ENCODE data around the gene GFY. TPM values are rescaled to one million over a fixed set of nuclear protein-coding genes. Genes with fewer than 3 reads are reported as not detected.
A peak's percentile ranks its signal among the peaks of the same experiment; 100 is the strongest.

GFY gene
- total and polyA plus RNA-seq, 2 experiments from 2014 or later, result not detected

- Histone ChIP-seq H3K9me2 (ENCODE audit: insufficient read depth) (no peaks in the 10 kb centered on the region), H3K4me2 (ENCODE audit: unreplicated experiment) (peak within 1 kb of the TSS; percentile 95), H3K27me3 (replicated peaks; ENCODE audit: insufficient read depth) (no peaks in the 10 kb centered on the region), H3K9me3 (ENCODE audit: low read depth) (no peaks in the 10 kb centered on the region), H3K36me3 (ENCODE audit: low read depth) (no peaks in the 10 kb centered on the region), H3K4me3 (peak within 1 kb of the TSS; percentile 99), H4K20me1 (ENCODE audit: insufficient read depth) (no peaks in the 10 kb centered on the region), H3F3A (ENCODE audit: insufficient read depth) (no peaks in the 10 kb centered on the region), H3K9ac (peak within 1 kb of the TSS; percentile 92), H3K27ac (no peak within 1 kb of the TSS), H2AFZ (peak within 1 kb of the TSS; percentile 96), H3K79me2 (ENCODE audit: insufficient read depth) (no peaks in the 10 kb centered on the region), H3K4me1 (ENCODE audit: insufficient read depth) (peaks cover 4% of the 10 kb centered on the region)
- 1 to 2% methylated on average over 28 to 29 of the region's 33 CpGs for WGBS, 2 experiments (ENCODE audit: low coverage in 1 of 2, low lambda C conversion rate in 2 of 2, missing lambda C conversion rate in 2 of 2)
- TF ChIP-seq EZH2phosphoT487 (IDR thresholded peaks at IDR 0.05; ENCODE audit: insufficient read depth, low read depth) (no peak), EZH2 (IDR thresholded peaks at IDR 0.05; ENCODE audit: insufficient read depth, poor library complexity, severe bottlenecking) (no peak)
- in situ Hi-C loops (cut with MboI), result no loop called here
- DNase-seq, result peak; percentile 83
Observed at GRCh38 chr19:49473868-49474541, 48.8 kb downstream of the GFY start, which contains the start of gene FLT3LG. Gene FLT3LG, plus strand, starts transcription at chr19:49474215. Its CDS starts 425 bp downstream, at chr19:49474640.

GRCh38 chr19:49474542-49474924, 49.3 kb downstream of the GFY start:
- Histone ChIP-seq H3K9me3 (ENCODE audit: low read depth) (no peaks in the 10 kb centered on the region), H3K79me2 (ENCODE audit: insufficient read depth) (no peaks in the 10 kb centered on the region), H3K9me2 (ENCODE audit: insufficient read depth) (no peaks in the 10 kb centered on the region), H3K4me3 (peak overlapping the region; percentile 99), H3K36me3 (ENCODE audit: low read depth) (no peaks in the 10 kb centered on the region), H2AFZ (peak overlapping the region; percentile 96), H3K4me1 (ENCODE audit: insufficient read depth) (peaks cover 4% of the 10 kb centered on the region), H3K9ac (peak overlapping the region; percentile 92), H3K4me2 (ENCODE audit: unreplicated experiment) (peak overlapping the region; percentile 95), H3F3A (ENCODE audit: insufficient read depth) (no peaks in the 10 kb centered on the region), H4K20me1 (ENCODE audit: insufficient read depth) (no peaks in the 10 kb centered on the region), H3K27ac (no peak overlapping the region), H3K27me3 (replicated peaks; ENCODE audit: insufficient read depth) (no peaks in the 10 kb centered on the region)
- TF ChIP-seq EZH2 (IDR thresholded peaks at IDR 0.05; ENCODE audit: insufficient read depth, poor library complexity, severe bottlenecking) (no peak), EZH2phosphoT487 (IDR thresholded peaks at IDR 0.05; ENCODE audit: insufficient read depth, low read depth) (no peak)
- 1 to 3% methylated on average over 8 to 11 of the region's 11 CpGs for WGBS, 2 experiments (ENCODE audit: low coverage in 1 of 2, low lambda C conversion rate in 2 of 2, missing lambda C conversion rate in 2 of 2)
- no peak for DNase-seq
- in situ Hi-C loops (cut with MboI), result no loop called here

GRCh38 chr19:49475191-49475917, 50.2 kb downstream of the GFY start:
- no peak overlapping the region; the same call in 1 of the 2 replicates for H3K9ac ChIP-seq
- H3K4me2 ChIP-seq (ENCODE audit: unreplicated experiment), result peak overlapping the region; percentile 95
- no peaks in the 10 kb centered on the region for H3K27me3 ChIP-seq (replicated peaks; ENCODE audit: insufficient read depth)
- no peaks in the 10 kb centered on the region for H3K9me2 ChIP-seq (ENCODE audit: insufficient read depth)
- peak; percentile 46 for DNase-seq
- H3K4me1 ChIP-seq (ENCODE audit: insufficient read depth), result peaks cover 4% of the 10 kb centered on the region
- no peaks in the 10 kb centered on the region for H3F3A ChIP-seq (ENCODE audit: insufficient read depth)
- no peaks in the 10 kb centered on the region for H3K9me3 ChIP-seq (ENCODE audit: low read depth)
- H3K27ac ChIP-seq, result no peak overlapping the region
- peak overlapping the region; percentile 99; the same call in 1 of the 2 replicates for H3K4me3 ChIP-seq
- TF ChIP-seq EZH2phosphoT487 (IDR thresholded peaks at IDR 0.05; ENCODE audit: insufficient read depth, low read depth) (no peak), EZH2 (IDR thresholded peaks at IDR 0.05; ENCODE audit: insufficient read depth, poor library complexity, severe bottlenecking) (no peak)
- H4K20me1 ChIP-seq (ENCODE audit: insufficient read depth), result no peaks in the 10 kb centered on the region
- H3K79me2 ChIP-seq (ENCODE audit: insufficient read depth), result no peaks in the 10 kb centered on the region
- in situ Hi-C loops (cut with MboI), result no loop called here
- no peaks in the 10 kb centered on the region for H3K36me3 ChIP-seq (ENCODE audit: low read depth)
- H2AFZ ChIP-seq, result peak overlapping the region; percentile 96; the same call in 1 of the 2 replicates
- 38 to 49% methylated on average over 8 to 15 of the region's 15 CpGs for WGBS, 2 experiments (ENCODE audit: low coverage in 1 of 2, low lambda C conversion rate in 2 of 2, missing lambda C conversion rate in 2 of 2)

GRCh38 chr19:49475995-49476880, 51.0 kb downstream of the GFY start:
- H3K79me2 ChIP-seq (ENCODE audit: insufficient read depth), result no peaks in the 10 kb centered on the region
- no peaks in the 10 kb centered on the region for H3K9me2 ChIP-seq (ENCODE audit: insufficient read depth)
- no peaks in the 10 kb centered on the region for H3K36me3 ChIP-seq (ENCODE audit: low read depth)
- H2AFZ ChIP-seq, result no peak overlapping the region
- peak; percentile 64 for DNase-seq
- H4K20me1 ChIP-seq (ENCODE audit: insufficient read depth), result no peaks in the 10 kb centered on the region
- 49 to 50% methylated on average over 25 to 27 of the region's 27 CpGs for WGBS, 2 experiments (ENCODE audit: low coverage in 1 of 2, low lambda C conversion rate in 2 of 2, missing lambda C conversion rate in 2 of 2)
- no peak overlapping the region for H3K9ac ChIP-seq
- H3F3A ChIP-seq (ENCODE audit: insufficient read depth), result no peaks in the 10 kb centered on the region
- in situ Hi-C loops (cut with MboI), result no loop called here
- no peak overlapping the region for H3K4me3 ChIP-seq
- no peaks in the 10 kb centered on the region for H3K9me3 ChIP-seq (ENCODE audit: low read depth)
- no peaks in the 10 kb centered on the region for H3K27me3 ChIP-seq (replicated peaks; ENCODE audit: insufficient read depth)
- peaks cover 4% of the 10 kb centered on the region for H3K4me1 ChIP-seq (ENCODE audit: insufficient read depth)
- H3K4me2 ChIP-seq (ENCODE audit: unreplicated experiment), result no peak overlapping the region
- no peak for TF ChIP-seq EZH2phosphoT487 (IDR thresholded peaks at IDR 0.05; ENCODE audit: insufficient read depth, low read depth)
- no peak overlapping the region for H3K27ac ChIP-seq

Other genes starting within 250 kb of the GFY start
- gene SLC6A16, start 100.2 kb upstream of the GFY start, total RNA-seq (2014; rRNA removed; shearing (Covaris generic)), result 0.51 TPM in 1 of 2 replicates, not detected in the other
- gene SLC6A16, start 100.2 kb upstream of the GFY start, polyA plus RNA-seq (2016; fragmentation: Nextera tagmentation; extraction: Ambion mirVana), result 0.40 TPM in 1 of 2 replicates, not detected in the other
- gene CD37, start 90.0 kb upstream of the GFY start, total RNA-seq (2014; rRNA removed; shearing (Covaris generic)), result not detected in 2 replicates
- 1.8 and 2.4 TPM in 2 replicates for gene CD37, start 90.0 kb upstream of the GFY start, polyA plus RNA-seq (2016; fragmentation: Nextera tagmentation; extraction: Ambion mirVana)
- gene TEAD2, start 63.0 kb upstream of the GFY start, total RNA-seq (2014; rRNA removed; shearing (Covaris generic)), result 13.9 and 18.7 TPM in 2 replicates
- 7.1 and 7.8 TPM in 2 replicates for gene TEAD2, start 63.0 kb upstream of the GFY start, polyA plus RNA-seq (2016; fragmentation: Nextera tagmentation; extraction: Ambion mirVana)
- 0.63 TPM in 1 of 2 replicates, not detected in the other for gene DKKL1, start 61.5 kb upstream of the GFY start, total RNA-seq (2014; rRNA removed; shearing (Covaris generic))
- 0.30 TPM in 1 of 2 replicates, not detected in the other for gene DKKL1, start 61.5 kb upstream of the GFY start, polyA plus RNA-seq (2016; fragmentation: Nextera tagmentation; extraction: Ambion mirVana)
- not detected in 2 replicates for gene KASH5, start 37.1 kb upstream of the GFY start, total RNA-seq (2014; rRNA removed; shearing (Covaris generic))
- not detected in 2 replicates for gene KASH5, start 37.1 kb upstream of the GFY start, polyA plus RNA-seq (2016; fragmentation: Nextera tagmentation; extraction: Ambion mirVana)
- gene PTH2, start 1.9 kb upstream of the GFY start, total RNA-seq (2014; rRNA removed; shearing (Covaris generic)), result not detected in 2 replicates
- gene PTH2, start 1.9 kb upstream of the GFY start, polyA plus RNA-seq (2016; fragmentation: Nextera tagmentation; extraction: Ambion mirVana), result not detected in 2 replicates
- gene SLC17A7, start 16.1 kb downstream of the GFY start, total RNA-seq (2014; rRNA removed; shearing (Covaris generic)), result not detected in 2 replicates
- not detected in 2 replicates for gene SLC17A7, start 16.1 kb downstream of the GFY start, polyA plus RNA-seq (2016; fragmentation: Nextera tagmentation; extraction: Ambion mirVana)
- 68.0 and 90.2 TPM in 2 replicates for gene PIH1D1, start 26.4 kb downstream of the GFY start, total RNA-seq (2014; rRNA removed; shearing (Covaris generic))
- 73.5 and 79.9 TPM in 2 replicates for gene PIH1D1, start 26.4 kb downstream of the GFY start, polyA plus RNA-seq (2016; fragmentation: Nextera tagmentation; extraction: Ambion mirVana)
- 30.4 and 43.8 TPM in 2 replicates for gene ALDH16A1, start 27.8 kb downstream of the GFY start, total RNA-seq (2014; rRNA removed; shearing (Covaris generic))
- gene ALDH16A1, start 27.8 kb downstream of the GFY start, polyA plus RNA-seq (2016; fragmentation: Nextera tagmentation; extraction: Ambion mirVana), result 9.0 and 9.4 TPM in 2 replicates
- gene FLT3LG, start 48.8 kb downstream of the GFY start, total RNA-seq (2014; rRNA removed; shearing (Covaris generic)), result 1.3 and 1.6 TPM in 2 replicates
- gene FLT3LG, start 48.8 kb downstream of the GFY start, polyA plus RNA-seq (2016; fragmentation: Nextera tagmentation; extraction: Ambion mirVana), result 4.6 and 5.7 TPM in 2 replicates
- gene RPL13A, start 62.2 kb downstream of the GFY start, total RNA-seq (2014; rRNA removed; shearing (Covaris generic)), result 1,590 and 2,272 TPM in 2 replicates
- gene RPL13A, start 62.2 kb downstream of the GFY start, polyA plus RNA-seq (2016; fragmentation: Nextera tagmentation; extraction: Ambion mirVana), result 893 and 894 TPM in 2 replicates
- gene RPS11, start 71.0 kb downstream of the GFY start, total RNA-seq (2014; rRNA removed; shearing (Covaris generic)), result 1,666 and 2,372 TPM in 2 replicates
- 813 and 832 TPM in 2 replicates for gene RPS11, start 71.0 kb downstream of the GFY start, polyA plus RNA-seq (2016; fragmentation: Nextera tagmentation; extraction: Ambion mirVana)
- gene FCGRT, start 87.3 kb downstream of the GFY start, total RNA-seq (2014; rRNA removed; shearing (Covaris generic)), result 65.4 and 75.3 TPM in 2 replicates
- gene FCGRT, start 87.3 kb downstream of the GFY start, polyA plus RNA-seq (2016; fragmentation: Nextera tagmentation; extraction: Ambion mirVana), result 89.9 and 98.4 TPM in 2 replicates
- gene RCN3, start 102.6 kb downstream of the GFY start, total RNA-seq (2014; rRNA removed; shearing (Covaris generic)), result 570 and 656 TPM in 2 replicates
- 779 and 813 TPM in 2 replicates for gene RCN3, start 102.6 kb downstream of the GFY start, polyA plus RNA-seq (2016; fragmentation: Nextera tagmentation; extraction: Ambion mirVana)
- 46.0 and 53.2 TPM in 2 replicates for gene NOSIP, start 155.2 kb downstream of the GFY start, total RNA-seq (2014; rRNA removed; shearing (Covaris generic))
- 78.7 and 84.3 TPM in 2 replicates for gene NOSIP, start 155.2 kb downstream of the GFY start, polyA plus RNA-seq (2016; fragmentation: Nextera tagmentation; extraction: Ambion mirVana)
- gene PRRG2, start 155.9 kb downstream of the GFY start, total RNA-seq (2014; rRNA removed; shearing (Covaris generic)), result not detected in 2 replicates
- 0.13 and 0.18 TPM in 2 replicates for gene PRRG2, start 155.9 kb downstream of the GFY start, polyA plus RNA-seq (2016; fragmentation: Nextera tagmentation; extraction: Ambion mirVana)
- gene PRR12, start 165.8 kb downstream of the GFY start, total RNA-seq (2014; rRNA removed; shearing (Covaris generic)), result 2.7 and 2.9 TPM in 2 replicates
- 0.85 and 0.86 TPM in 2 replicates for gene PRR12, start 165.8 kb downstream of the GFY start, polyA plus RNA-seq (2016; fragmentation: Nextera tagmentation; extraction: Ambion mirVana)
- 61.0 and 116 TPM in 2 replicates for gene RRAS, start 214.8 kb downstream of the GFY start, total RNA-seq (2014; rRNA removed; shearing (Covaris generic))
- gene RRAS, start 214.8 kb downstream of the GFY start, polyA plus RNA-seq (2016; fragmentation: Nextera tagmentation; extraction: Ambion mirVana), result 337 and 347 TPM in 2 replicates
- gene SCAF1, start 216.8 kb downstream of the GFY start, total RNA-seq (2014; rRNA removed; shearing (Covaris generic)), result 18.6 and 28.7 TPM in 2 replicates
- 8.4 and 8.5 TPM in 2 replicates for gene SCAF1, start 216.8 kb downstream of the GFY start, polyA plus RNA-seq (2016; fragmentation: Nextera tagmentation; extraction: Ambion mirVana)
- gene IRF3, start 240.5 kb downstream of the GFY start, total RNA-seq (2014; rRNA removed; shearing (Covaris generic)), result 50.0 and 55.6 TPM in 2 replicates
- 28.6 and 28.8 TPM in 2 replicates for gene IRF3, start 240.5 kb downstream of the GFY start, polyA plus RNA-seq (2016; fragmentation: Nextera tagmentation; extraction: Ambion mirVana)
- 4.3 and 9.5 TPM in 2 replicates for gene BCL2L12, start 240.5 kb downstream of the GFY start, total RNA-seq (2014; rRNA removed; shearing (Covaris generic))
- gene BCL2L12, start 240.5 kb downstream of the GFY start, polyA plus RNA-seq (2016; fragmentation: Nextera tagmentation; extraction: Ambion mirVana), result 16.6 and 16.7 TPM in 2 replicates